T-helper 9 cell (primary cell): ENCODE results near the gene OTOG.

Source experiments
- DNase-seq: peaks from one replicate; pipeline ENCODE4 v3.0.0-alpha.2; 2020
- total RNA-seq, 2 donors: gene quantifications; one replicate each; lab custom pipeline; 2026; lab: John Stamatoyannopoulos, UW

The OTOG gene
- total RNA-seq: 0 reads per million in 2 donors

DNA sequence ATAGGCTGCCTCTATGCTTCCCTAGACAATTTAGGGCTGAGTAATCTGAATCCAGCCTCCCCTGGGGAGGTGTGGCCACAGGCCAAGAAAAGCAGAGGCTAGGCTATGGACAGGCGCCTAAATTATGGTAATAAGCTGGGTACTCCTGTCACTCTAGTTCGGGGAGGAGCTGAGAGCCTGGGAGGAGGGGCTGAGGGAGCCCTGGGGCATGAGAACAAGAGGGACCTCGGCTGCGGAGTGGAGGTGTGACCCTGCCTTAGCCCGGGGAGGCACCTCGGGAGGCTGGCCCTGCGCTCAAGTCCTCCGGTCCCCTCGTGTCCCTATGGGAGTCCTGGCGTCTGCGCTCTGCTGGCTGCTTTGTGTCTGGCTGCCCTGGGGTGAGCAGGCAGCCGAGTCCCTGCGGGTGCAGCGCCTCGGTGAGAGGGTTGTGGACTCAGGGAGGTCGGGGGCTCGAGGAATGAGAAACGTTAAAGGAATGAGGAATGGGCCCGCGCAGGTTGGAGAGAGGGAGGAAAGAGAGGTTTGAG, at the start of gene OTOG:
Gene OTOG, plus strand, starts transcription at position 209 of the 527 bp plus-strand sequence. Its CDS starts 114 bp downstream, at position 323.
- no peak for DNase-seq

- no peak for DNase-seq
Measured at GRCh38 chr11:17498058-17498457, 49.0 kb upstream of the OTOG start.

DNA sequence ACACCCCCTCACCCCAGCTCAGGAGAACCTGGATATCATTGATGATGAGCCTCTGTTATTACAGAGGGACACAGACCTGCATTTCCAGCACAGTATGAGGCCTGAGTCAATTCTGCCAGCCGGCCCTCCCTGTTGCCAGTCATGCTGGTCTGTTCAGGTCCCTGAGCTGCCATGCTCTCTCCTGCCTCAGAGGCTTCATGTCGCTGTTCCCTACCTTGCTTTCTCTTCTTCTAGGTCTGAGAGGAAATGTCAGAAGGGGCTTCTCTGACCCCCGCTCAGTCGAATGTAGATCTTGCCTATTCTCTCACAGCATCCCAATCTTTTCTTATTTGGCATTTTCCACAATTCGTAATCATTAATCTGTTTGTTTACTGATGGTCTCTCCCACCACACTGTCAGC, 48.6 kb upstream of the OTOG start:
- no peak for DNase-seq

DNA sequence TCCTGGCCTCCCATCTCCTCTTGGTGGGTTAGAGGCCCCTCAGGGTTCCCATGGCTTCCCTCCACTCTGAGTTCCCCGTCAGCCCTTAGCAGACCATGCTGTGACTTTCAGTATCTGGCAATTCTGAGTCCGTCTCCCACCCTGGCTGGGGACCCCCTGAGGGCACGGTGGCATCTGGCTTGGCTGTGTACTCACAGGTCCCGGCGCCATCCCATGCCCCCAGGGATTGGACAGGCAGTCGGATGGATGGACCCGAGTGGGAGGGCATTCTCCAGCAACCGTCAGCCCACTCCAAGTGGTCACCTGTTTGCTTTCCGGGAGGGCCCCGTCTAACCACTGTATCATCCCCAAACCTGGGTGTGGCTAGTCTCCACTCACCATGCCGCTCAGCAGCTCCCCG, 46.4 kb upstream of the OTOG start:
- no peak for DNase-seq

GRCh38 chr11:17502630-17503029, 44.4 kb upstream of the OTOG start:
- no peak for DNase-seq

GRCh38 chr11:17504330-17505107, 42.5 kb upstream of the OTOG start:
- peak; percentile 75 for DNase-seq

DNA sequence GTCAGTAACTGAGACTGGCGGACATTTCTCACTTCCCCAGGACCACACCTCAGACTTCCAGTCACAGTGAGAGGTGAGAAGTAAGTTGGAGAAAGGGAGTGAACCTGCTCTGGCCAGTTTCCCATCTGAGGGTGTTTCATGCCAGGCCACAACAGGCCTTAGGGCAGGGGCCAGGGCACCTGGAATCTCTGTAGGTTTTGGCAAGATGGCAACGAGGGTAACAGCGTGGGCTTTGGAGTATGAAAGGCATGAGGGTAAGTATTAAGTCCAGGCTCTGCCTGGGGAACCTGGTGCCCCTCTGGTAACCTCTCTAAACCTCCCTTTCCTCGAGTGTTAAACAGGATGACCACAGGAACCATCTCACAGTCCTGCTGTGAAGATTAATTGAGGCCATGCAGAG, 41.9 kb upstream of the OTOG start:
- DNase-seq: no peak

DNA sequence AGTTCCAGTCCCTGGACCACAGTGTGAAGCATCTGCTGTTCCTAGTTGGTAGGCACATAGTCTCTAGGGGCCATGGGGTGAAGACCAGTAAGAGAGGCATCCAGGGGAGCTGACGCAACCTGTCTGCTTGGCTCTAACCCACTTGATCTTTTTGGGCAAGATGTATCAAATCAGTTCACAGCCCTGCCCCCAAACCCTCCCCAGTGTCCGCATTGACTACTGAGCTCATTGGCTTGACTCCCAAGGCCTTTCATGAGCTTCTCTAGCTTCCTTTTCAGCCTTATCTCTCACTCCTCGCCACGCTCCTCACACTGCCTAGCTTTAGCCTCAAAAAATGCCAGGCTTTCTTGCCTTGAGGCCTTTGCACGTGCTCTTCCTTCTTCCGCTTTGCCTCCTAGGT, 40.7 kb upstream of the OTOG start:
- DNase-seq: no peak

- no peak for DNase-seq
Measured at GRCh38 chr11:17506942-17507341, 40.1 kb upstream of the OTOG start.

- DNase-seq: no peak
Measured at GRCh38 chr11:17507773-17508172, 39.3 kb upstream of the OTOG start.

- no peak for DNase-seq
Measured at GRCh38 chr11:17508306-17508705, 38.8 kb upstream of the OTOG start.

DNA sequence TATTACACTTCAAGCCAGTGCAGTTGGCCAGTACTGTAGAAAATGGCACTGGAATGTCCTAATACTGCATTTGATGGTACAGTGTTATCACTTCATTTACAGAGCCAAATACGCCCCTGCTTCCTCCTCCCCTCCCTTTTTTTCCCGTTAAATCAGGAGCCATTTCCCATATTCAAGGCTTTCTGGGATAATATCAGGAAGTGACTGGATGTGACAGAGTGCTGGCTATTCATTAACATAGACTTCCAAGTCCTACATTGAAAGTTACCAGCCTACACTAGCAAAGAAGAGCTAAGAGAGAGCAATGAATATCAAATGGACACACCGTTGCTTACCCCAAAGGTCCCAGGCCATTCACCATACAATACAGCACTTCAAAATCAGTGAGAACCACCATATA, 38.3 kb upstream of the OTOG start:
- no peak for DNase-seq

DNA sequence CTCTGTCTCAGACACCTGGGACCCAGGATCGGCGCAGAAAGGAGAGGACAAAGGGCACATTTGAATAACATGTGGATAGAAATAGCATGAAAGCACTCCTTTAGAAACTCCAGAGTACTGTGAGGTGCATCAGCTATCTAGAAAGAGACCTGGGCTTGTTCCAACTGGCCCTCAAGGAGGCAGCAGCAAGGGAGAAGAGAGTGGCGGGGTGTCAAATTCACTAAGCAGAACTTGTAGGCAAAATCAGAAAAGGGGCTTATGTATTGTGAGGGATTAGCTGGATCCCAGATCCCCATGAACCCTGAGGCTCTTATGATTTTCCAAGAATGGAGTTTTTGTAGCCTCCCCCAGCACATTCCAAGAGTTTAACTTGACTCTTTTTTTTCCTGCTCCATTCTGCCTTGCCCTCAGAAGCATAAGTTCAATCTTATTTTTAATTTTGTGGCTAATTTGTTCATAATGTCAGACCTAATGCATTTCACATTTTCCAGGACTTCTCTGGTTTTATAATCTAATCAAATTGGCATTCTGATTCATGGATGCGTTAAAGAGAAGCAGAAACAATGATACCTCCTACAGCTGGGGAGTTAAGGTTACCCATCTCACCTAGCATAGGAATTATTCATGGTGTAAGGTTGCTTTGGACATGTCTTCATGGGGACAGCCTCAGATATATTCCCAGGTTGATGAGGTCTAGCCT, 36.4 kb upstream of the OTOG start:
- DNase-seq: no peak

GRCh38 chr11:17511571-17511970, 35.5 kb upstream of the OTOG start:
- DNase-seq: no peak

GRCh38 chr11:17512101-17512500, 35.0 kb upstream of the OTOG start:
- no peak for DNase-seq

DNA sequence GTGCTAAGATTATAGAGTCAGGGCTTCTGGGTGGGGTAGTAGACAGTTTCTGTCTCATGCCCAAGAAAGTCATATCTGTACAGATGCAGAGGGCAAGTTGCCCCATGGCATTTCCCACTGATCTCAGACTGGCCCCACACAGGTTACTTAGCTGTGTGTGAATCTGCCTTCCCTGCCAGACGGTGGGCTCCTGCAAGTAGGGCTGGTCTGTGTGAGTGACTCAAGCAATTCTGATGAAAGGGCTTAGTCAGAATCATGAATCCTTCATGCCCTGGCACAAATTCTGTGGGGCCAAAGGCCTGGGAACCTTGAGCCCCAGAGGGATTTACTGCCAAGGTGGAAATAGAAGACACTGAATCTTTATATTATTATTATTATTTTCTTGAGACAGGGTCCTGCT, 33.2 kb upstream of the OTOG start:
- DNase-seq: no peak

GRCh38 chr11:17514476-17514875, 32.6 kb upstream of the OTOG start:
- DNase-seq: no peak

- DNase-seq: no peak
Measured at GRCh38 chr11:17515443-17516176, 31.4 kb upstream of the OTOG start.

GRCh38 chr11:17516551-17517150, 30.4 kb upstream of the OTOG start:
- DNase-seq: no peak

DNA sequence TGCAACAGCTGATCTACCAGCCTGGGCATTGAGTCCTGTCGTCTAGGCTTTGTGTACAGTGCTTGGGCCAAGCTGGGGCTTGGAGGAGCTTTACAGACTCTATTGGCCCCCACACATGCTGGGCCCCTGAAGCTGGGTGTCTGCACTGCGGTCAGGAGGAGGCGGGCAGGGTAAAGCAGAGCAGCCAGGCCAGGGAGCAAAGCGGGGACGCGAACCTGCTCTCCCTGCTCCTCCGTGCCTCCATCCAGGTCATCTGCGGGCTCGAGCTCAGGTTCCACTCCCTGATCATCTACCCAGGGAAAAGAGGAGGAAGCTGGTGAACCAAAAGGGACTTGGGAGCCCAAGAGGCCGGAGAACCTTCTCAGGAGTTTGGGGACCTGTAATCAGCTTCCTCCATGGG, 29.9 kb upstream of the OTOG start:
- DNase-seq: no peak

DNA sequence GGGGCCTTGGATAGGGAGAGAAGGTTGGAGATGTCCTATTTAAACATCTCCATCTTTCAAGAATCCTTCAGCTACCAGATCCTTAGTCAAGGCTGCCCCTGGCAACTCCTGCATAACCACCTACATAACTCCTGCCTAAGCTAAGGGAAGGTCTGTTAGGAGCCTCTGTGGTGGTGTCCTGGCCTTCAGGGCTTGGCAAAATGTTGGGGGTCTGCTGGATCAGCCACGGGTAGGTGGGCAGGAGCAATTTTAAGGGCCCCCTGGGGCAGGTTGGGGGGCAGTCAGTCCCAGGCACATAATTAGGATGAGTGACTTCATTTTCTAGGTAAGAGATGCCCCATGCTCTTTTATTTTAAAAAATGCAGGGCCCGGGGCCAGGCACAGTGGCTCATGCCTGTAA, 28.7 kb upstream of the OTOG start:
- no peak for DNase-seq

GRCh38 chr11:17519061-17519885, 27.8 kb upstream of the OTOG start:
- DNase-seq: no peak
